LHCN-M2 (cell line): ENCODE measurements around the gene PRAC2. TPM values are rescaled to one million over a fixed set of nuclear protein-coding genes. Genes with fewer than 3 reads are reported as not detected.
"Not testable (repeated sequence)": the region's sequence is repeated elsewhere in the genome, so short reads cannot be mapped to it uniquely, and the experiment has no call there.

ENCODE experiments used
- DNase-seq: peaks from one replicate; pipeline ENCODE4 v3.0.0-alpha.2; 2012; ENCODE audit warnings: low read depth
- polyA plus RNA-seq: library from polyadenylated mRNA; unstranded; fragments of >200 nt; gene quantifications from one replicate; pipeline ENCODE4 v1.2.1, GENCODE V29; 2012; ENCODE audit warnings: missing spikeins
- total RNA-seq: library from RNA; depleted of rRNA; stranded (reverse); fragments of >200 nt; gene quantifications from 2 replicates; pipeline ENCODE4 v1.2.3, GENCODE V29; 2014; rRNA removed

PRAC2 gene
- not detected in 2 replicates for total RNA-seq
- polyA plus RNA-seq, result not detected

GRCh38 chr17:48722915-48723422 lies at the start of gene PRAC2:
PRAC2 (plus strand) TSS chr17:48723185; CDS start chr17:48724411, 1,226 bp downstream.
- DNase-seq, result no peak

DNA sequence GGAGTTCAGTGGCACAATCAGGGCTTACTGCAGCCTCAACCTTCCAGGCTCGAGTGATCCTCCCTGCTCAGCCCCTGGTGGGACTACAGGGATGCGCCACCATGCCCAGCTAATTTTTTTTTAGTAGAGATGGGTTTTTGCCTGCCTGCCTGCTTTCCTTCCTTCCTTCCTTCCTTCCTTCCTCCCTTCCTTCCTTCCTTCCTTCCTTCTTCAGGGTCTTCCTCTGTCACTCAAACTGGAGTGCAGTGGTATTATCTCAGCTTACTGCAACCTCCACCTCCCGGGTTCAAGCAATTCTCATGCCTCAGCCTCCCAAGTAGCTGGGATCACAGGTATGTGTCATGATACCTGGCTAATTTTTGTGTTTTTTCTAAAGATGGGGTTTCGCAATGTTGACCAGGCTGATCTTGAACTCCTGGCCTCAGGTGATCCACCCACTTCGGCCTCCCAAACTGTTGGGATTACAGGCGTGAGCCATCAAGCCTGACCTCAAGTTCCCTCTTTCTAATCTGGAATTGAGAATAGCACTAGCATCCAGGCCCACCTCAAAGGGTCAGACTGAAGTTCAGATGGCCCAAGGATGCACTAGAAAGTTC lies 45.9 kb upstream of the PRAC2 start:
- DNase-seq, result no peak

DNA sequence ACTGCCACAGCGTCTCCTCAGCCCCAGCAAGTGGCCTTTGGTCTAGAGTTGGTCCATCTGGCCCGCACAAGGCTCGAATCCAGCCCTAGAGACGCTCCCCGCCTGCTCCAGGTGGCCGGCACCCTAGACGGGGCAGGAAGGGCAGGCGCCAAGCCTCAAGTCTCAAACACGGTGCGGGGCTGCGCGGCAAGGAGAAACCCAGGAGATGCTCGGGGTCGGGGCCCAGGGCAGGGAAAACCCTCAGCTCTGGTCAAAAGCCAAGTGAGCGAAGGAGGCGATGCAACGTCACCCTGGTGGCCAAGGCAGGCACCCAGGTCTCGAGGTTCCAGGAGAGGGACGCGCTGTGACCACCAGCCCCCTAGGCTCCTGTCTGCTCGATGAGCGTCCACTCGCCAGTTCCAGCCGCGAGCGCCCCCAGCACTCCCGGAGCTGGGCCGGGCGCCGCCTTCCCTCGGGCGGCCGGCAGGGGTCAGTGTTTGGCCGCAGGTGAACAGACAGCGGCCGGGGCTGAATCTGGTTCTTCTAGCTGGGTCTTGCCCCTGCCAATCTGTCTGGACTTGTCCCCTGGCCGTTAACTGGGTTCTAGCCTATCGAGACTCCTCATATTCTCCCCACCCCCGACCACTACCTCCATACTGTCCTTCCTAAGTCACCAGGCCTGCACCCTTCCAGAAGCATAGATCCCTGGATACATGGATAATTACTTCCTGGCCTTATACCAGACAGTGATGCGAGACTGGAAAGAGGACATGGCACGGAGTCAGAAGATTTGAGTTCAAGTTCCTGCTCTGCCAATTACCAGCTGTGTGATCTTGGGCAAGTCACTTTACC lies 44.6 kb upstream of the PRAC2 start:
- DNase-seq, result peak; percentile 60

- no peak for DNase-seq
Observed at GRCh38 chr17:48679385-48680096, 43.4 kb upstream of the PRAC2 start.

GRCh38 chr17:48681609-48682008 lies 41.4 kb upstream of the PRAC2 start:
- no peak for DNase-seq

DNA sequence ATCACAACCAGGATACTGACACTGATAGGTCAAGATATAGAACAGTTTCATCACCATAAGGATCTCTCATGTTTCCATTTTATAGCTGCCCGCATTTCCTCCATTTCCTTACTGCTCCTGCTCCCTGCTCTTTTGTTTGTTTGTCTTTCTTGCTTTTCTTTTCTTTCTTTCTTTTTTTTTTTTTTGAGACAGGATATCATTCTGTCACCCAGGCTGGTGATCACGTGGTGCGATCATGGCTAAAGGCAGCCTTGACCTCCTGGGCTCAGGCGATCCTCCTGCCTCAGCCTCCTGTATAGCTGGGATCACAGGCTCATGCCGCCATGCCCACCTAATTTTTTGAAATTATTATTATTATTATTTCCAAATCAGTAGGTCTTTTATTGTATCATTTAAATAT lies 32.3 kb upstream of the PRAC2 start:
- no peak for DNase-seq

GRCh38 chr17:48692049-48692448 lies 30.9 kb upstream of the PRAC2 start:
- DNase-seq, result no peak

GRCh38 chr17:48693178-48693577 lies 29.8 kb upstream of the PRAC2 start:
- no peak for DNase-seq

DNA sequence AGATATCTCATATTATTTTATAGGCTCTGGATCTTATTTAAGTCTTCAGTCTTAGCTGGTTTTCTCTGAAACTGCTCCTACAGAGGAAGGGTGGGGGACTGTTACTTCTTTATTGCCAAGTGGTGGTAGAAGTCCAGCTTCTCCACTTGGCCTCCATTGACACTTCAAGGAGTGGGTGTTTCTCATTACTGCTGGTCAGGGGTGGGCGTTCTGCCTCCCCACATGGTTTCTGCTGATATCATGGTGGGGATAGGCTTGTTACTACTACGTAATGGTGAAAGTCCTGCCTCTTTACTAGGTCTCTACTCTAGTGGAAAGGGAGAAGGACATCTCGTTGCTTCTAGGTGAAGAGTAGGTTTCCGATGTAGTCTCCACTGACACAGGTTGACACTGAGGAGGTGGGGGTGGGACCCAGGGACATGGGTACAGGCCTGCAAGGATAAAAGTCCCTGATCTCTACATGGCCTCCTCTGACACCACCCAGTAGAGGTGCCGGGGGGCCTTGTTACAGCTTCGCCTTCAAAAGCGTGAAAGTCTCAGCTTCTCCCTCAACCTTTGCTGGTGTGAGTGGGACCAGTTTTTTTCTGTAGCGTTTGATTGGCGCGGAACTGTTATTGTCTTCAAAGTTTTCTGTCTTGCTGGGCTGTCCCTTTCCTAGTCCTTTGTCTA lies 21.0 kb upstream of the PRAC2 start:
- DNase-seq, result no peak

DNA sequence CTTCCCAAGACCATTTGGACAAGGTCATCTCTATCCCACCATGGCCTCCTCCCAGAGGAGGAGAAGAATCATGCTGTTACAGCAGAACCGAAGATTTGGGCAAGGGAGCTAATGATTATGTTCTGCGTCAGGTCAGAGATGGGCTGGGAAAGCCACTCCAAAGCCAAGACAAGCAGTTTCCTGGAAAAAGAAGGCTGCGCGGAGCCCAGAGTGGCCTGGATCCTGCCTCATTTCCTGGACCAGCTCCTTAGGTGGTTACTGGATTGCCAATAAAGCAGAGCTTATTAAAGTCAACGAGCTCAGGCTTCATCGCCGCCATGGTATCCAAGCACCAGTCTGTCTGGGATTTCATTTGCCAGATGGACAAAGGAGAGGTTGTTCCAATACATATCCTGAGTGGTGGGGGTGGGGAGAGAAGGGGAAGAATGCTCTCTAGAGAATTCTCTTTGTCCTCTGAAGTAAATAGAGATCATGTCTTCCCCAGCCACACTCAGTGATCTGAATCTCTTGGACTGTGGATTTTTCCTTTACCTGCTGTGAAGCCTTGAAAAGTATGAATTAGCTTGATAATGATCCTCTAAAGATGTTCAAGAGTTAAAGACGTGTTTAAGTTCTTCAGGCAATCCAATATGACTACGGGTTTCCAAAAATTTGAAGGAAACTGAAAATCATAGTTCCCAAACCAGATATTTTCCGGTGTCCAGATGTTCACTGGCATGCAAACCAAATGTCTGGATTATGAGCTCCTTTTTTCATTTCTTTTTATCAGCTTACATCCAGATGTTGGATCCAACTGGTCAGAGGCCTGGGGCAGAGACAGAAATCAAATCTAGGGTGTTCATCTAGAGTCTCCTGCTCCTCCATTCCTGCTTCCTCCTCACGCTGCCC lies 18.4 kb upstream of the PRAC2 start:
- no peak for DNase-seq

DNA sequence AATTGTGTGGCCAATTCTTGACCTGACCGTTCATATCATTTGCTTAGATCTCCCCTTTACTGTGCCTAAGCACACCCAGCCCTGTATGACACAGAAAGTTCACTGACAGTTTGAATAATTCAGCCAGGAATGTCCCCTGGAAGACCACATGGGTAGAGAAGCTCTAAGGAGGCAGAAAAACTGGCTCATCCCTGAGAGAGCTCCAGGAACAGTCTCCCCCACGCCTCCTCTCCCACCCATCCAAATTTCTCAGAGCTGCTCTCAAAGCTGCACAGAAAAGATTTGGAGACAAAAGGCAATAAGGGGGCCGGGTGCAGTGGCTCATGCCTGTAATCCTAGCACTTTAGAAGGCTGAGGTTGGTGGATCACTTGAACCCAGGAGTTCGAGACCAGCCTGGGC lies 11.9 kb upstream of the PRAC2 start:
- DNase-seq, result peak; percentile 29

DNA sequence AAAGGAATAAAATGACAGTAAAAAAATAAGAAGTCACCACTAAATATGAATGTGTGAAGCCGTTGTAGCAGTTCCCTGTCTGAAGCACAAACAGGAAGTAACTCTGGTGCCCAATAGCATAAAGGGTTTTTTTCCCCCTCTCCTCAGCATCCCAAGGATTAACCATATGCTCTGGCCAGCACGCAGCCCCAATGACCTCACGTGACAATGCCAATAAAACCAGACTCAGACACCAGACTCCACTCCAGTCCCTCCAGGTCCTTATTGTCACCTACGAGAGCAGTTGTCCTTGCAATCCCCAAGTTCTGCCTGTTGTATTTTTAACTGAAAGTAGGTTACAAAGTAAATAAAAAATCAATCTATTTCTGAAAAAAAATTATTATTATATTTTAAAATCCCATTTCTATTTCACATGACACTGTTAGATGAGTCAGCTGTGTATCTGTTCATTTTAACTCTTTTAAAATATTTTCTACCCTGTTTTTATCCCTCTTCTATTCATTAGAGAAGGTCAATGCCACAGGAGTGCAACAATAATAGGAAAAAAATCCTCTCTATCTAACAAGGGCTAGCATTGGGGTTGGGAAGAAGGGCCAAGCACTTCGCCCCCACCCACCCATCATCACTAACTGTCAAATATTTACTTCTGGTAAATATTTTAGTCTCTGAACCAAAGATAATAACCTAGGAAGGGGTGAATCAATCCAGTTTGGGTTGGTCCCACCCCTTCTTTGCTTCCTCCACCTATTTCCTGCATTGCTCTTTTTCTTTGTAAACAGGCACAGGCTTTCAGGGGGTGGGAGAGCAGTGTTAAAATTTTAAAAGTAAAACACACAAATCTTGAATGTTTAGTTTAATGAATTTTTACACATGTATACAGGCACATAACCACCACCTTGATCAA lies 7.2 kb upstream of the PRAC2 start:
- peak; percentile 8 for DNase-seq

DNA sequence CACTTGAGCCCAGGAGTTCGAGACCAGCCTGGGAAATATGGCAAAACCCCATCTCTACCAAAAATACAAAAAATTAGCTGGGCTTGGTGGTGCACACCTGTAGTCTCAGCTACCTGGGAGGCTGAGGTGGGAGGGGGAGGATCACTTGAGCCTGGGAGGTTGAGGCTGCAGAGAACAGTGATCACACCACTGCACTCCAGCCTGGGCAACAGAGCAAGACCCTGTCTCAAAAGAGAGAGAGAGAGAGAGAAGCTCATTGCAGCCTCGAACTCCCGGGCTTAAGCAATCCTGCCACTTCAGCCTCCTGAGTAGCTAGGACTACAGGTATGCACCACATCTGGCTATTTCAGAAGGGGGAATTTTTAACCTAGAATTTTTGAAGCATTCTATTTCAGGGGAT lies 6.4 kb upstream of the PRAC2 start:
- not testable (repeated sequence) for DNase-seq

DNA sequence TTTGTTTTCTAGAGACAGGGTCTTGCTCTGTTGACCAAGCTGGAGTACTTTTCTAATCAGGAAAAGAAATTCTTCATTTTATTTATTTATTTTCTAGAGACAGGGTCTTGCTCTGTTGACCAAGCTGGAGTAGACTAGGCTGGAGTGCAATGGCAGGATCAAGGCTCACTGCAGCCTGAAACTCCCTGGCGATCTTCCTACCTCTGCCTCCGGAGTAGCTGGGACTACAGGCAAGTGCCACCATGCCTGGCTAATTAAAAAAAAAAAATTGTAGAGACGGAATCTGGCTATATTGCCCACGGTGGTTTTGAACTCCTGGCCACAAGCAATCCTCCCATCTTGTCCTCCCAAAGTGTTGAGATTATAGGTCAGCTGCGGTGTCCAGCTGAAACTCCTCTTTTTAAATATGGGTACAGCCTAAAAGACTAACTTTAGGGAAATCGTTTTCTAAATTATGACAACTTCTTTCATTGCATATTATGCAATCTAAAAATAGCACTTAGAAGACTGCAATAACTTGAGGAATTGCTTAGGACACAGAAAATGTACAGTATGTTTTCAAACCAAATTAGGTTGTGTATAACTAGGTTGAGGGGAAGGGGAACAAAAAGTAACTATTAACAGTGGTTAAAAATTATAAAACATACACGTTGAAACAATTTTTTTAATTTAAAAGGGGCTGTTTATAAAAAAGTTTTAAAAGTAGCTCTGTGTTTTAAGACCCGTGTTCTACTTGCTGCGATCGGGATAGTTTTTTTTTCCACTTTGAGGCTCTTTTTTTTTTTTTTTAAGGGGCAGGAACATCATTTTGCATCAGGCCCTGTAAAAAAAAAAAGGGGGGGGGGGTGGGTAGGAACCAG lies 5.4 kb upstream of the PRAC2 start:
- DNase-seq, result no peak

DNA sequence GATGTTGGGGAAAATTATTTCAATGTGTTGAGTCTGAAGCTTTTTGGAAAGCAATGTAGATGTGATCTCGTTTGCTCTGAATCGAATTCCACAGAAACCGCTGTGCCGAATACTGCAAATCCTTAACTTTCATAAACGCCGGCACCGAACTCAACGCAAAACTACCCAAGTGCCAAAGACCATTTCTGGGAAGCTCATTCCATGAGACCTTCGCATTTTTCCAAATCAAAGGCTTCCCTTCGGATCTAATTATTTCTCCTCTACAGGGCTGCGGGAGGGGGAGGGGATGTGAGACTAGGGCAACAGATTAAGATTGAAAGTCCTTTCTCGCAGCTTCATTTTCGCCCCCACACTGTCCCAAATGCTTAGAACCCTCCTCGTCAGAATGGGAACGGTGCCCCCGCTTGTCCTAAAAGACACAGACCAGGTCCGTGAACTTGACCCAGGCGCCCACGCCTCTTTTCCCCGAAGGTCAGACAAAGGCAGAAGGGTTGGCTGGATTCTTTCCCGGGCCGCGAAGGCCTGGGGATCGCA lies 4.7 kb upstream of the PRAC2 start:
- no peak for DNase-seq

DNA sequence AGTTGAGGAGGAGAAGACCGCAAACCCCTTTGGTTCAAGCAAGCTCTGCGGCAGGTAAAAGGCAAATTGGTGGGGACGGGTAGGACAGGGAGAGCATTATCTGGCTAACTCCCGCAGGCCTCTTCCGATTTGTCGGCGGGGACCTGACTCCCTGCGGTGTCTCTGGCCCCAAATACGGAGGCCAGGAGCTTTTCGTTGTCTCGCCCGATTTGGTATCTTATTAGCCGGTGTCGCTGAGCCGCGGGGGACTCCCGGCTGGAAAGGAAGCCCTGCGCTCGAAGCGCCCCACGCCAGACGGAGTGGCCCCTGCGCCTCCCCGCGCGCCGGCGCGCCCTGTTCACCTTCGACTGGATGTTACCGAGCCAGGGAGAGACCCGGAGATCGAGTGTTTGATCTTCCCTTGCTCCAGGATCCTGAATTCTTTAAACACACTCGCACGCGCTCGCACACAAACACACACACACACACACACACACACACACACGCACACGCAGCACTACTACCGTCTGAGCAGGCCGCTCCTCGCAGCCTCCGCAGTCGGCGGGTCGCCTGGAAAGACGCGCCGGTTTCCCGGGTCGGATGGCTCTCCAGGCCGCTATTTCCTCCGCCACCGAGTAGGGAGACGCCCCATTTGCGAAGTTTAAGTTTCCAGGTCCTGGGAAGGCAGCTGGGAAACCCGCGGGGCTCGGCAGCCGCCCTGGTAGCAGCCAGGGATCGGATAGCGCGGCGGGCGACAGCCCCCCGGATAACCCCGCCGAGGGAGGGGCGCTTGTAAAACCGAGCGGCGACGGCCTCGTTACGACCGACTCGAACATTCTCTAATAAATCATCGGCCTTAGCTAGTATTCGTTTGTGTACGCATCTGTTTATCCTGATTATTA lies 4.0 kb upstream of the PRAC2 start:
- DNase-seq, result no peak

GRCh38 chr17:48719642-48720265 lies 3.2 kb upstream of the PRAC2 start:
- DNase-seq, result no peak
